Measurements from ENCODE around the gene RWDD2A.
"Not testable (repeated sequence)": the region's sequence is repeated elsewhere in the genome, so short reads cannot be mapped to it uniquely, and the experiment has no call there.

The RWDD2A gene

DNA sequence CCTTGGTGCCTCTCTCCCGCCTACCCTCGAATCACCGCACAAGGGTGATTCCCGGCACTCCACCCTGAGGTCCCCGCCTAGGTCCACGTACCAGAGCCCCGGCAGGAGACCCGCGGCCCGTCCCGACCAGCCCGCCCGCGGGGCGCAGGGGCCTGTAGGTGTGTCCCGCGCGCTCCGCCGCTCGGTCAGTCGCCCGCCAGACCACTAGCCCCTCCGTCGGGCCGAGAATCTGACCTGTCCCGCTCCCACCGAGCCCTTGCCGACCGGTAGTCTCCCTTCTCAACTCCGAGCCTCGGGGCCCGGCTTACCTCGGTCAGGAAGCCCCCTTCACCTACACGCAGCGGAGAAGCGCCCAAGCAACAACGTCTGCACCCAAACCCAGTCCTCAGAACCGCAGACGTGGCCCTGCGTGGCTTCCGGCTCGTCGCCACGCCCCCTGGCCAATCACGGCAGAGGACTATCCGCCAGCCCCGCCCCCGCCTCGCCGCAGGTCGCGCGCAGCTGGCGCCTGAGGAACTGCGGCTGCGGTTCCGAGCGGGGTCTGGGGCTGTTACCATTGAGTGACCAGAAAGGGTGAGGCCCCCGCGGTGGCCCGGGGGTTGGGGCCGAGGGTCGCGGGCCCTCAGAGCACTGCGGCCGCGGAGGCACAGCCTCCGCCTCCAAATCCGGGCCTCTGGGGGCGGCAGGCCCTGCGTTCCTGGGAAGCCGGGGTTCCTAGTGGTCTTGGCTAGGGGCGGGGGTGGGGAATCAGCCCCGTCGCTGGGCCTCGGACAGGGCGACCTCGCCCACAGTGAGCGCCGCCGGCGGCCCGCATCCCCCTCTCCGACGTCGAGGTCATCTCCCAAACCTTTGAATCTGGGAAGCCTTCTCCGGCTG, at the start of gene RWDD2A, which contains the start of gene PGM3:
RWDD2A (plus strand) TSS at position 487 of the 876 bp plus-strand sequence. CDS start 1,095 bp downstream, outside the sequence.
PGM3 (minus strand) TSS at position 395 of the 876 bp plus-strand sequence. CDS start 2,253 bp downstream, outside the sequence.
- DNase-seq: peak; percentile 90

DNA sequence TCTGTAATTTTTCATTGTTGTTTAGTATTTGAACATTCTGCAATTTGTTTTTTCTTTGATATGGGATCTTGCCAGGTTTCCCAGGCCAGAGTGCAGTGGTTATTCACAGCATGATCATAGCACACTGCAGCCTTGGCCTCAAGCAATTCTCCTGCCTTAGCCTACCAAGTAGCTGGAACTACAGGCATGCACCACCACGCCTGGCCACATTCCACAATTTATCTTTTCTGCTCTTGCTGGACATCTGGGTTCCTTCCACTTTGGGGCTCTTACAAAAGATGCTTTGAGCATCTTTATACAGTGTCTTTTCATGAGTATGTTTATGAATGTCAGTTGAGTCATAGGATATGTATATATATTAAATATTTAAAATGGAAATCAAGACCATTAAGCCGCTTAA, 42.0 kb upstream of the RWDD2A start:
- DNase-seq: no peak

DNA sequence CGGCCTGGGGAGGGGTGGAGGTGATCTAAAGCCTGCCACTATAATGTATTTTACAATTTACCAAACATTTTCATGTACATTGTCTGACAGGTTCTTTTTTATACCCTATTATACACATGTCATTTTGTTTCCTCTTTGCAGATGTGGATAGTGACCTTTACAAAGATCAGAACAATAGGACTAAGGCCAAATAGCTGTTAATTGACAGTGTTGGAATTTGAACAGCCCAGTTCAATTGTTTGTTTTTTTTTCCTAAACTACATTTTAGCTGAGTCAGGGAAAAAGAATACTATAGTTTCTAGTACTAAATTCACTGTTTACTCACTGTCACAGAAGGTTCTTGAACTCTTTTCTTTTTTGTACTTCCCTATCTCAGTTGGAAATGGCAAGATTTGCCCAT, 40.2 kb upstream of the RWDD2A start:
- no peak for DNase-seq

- DNase-seq: no peak
These were observed 39.2 kb upstream of the RWDD2A start for GRCh38 chr6:83153883-83154521.

DNA sequence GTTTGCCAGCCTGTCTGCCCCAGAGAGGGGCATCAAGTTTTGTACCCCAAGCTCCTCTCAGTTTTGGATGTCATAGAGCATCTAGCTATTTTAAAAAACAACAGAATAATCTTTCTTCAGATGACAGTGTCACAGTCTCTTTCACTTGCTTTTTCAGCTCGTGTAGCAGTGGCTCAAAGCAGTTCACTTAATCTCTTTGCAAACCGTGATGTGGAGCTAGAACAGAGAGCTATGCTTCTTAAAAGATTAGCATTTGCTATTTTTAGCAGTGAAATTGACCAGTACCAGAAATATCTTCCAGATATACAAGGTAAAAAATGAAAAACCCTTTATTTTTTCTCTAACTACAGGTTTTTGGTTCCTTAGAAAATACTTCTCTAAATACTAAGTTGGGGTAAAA, 37.4 kb upstream of the RWDD2A start:
- no peak for DNase-seq

DNA sequence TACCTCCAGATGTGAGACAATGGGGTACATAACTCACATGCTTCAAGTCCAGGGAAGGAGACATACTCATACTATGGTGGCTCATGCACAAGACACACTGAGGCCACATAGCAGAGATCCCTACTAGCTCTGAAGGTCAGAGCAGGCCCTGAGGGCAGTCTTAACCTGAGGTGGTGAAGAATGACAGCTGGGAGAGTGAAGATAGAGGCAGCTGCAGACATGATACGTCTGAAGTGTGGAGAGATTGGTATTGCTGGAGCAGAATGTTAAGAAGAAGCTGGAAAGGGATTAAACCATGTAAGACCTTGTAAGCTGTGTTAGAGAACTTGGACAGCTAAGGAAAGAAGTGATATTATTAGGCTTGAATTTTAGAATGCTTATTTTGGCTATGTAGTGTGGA, 33.0 kb upstream of the RWDD2A start:
- DNase-seq: no peak

DNA sequence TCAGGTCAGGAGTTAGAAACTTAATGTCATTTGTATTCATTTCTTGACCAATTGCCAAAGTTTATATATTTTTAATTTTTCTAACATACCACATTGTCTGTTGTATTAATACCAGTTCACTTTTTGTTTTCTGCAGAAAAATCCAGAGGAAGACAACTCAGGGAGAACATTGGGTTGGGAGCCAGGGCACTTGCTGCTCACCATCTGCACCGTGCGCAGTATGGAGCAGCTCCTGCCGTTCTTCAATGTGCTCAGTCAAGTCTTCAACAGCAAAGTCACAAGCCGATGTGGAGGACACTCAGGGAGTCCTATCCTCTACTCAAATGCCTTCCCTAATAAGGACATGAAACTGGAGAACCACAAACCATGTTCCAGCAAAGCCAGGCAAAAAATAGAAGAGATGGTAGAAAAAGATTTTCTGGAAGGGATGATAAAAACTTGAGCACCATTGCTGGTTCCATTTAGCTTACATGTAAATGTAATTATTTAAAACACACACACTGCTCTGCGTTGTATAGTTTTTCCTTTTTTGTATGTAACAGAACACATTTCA, 25.4 kb upstream of the RWDD2A start:
- no peak for DNase-seq

- no peak for DNase-seq
These were observed 24.6 kb upstream of the RWDD2A start for GRCh38 chr6:83168556-83168955.

- no peak for DNase-seq
These were observed 24.1 kb upstream of the RWDD2A start for GRCh38 chr6:83169106-83169505.

- DNase-seq: no peak
These were observed 23.6 kb upstream of the RWDD2A start for GRCh38 chr6:83169511-83169910.

DNA sequence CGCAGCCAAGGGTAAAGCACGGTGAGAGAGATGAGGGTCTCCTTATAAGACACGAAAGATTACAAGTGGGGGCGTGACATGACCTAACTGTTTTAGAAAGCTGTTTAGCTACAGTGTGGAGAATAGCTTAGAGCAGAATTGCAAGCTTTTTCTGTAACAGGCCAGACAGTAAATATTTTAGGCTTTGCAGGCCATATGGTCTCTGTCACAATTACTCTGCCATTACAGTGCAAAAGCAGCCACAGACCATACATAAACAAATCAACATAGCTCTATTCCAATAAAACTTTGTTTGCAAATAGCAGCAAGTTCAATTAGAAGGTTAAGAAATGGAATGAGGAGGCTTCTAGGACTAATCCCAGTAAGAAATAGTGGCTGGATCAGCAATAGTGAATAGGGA, 16.9 kb upstream of the RWDD2A start:
- no peak for DNase-seq

DNA sequence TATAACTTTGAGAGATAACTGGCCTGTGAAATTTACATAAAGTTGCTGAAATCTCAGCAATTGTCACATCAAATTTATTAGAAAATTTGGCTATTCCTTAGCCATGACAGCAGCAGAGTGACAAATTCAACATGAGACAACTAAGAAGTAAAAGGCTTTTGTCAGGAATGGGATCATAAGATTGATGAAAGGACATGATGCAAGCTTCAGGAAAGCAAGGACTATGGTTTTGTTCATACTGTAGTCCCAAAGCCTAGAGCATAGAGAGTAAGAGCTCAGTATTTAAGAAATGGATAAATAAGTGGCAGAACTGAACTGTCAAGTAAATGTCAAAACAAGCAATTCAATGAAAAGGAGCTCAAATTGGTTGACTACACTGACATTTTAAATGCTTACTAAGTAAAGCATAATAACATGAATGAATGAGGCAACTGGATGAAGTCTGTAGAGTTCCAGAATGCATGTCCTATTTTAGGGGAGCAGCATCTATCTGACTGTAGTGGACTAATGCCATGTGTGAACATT, 12.7 kb upstream of the RWDD2A start:
- no peak for DNase-seq

GRCh38 chr6:83182114-83182513, 11.0 kb upstream of the RWDD2A start:
- no peak for DNase-seq

DNA sequence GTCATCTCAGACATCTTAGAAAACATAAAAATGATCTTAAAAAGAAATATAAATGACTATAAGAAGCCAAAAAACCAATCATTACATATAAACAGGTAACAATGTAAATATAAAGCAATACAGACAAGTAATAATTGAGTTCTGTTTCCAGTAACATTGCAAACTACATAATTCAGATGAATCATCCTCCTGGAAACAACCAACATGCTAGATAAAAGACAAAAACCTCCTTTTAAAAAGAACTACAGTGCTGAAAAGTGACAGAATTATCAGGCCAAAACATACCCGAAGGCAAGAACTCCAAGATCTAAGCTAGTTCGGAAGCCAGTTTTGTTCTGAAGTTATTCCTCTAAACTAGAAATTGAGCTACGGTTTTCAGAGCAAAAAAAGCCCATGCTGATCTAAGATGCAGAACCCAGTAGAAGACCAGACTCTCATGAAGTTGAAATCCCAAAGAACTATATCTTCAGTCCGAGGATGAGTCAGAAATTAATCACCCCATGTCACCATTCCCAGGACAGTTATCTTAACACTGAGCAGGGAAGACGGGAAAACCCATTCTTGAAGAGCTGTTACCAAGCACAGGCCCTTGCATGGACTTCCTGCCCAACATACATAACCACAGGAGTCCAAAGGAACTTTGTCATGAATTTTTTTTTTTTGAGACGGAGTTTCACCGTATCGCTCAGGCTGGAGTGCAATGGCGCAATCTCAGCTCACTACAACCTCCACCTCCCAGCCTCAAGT, 9.9 kb upstream of the RWDD2A start:
- DNase-seq: no peak

GRCh38 chr6:83185096-83185495, 8.1 kb upstream of the RWDD2A start:
- DNase-seq: no peak

DNA sequence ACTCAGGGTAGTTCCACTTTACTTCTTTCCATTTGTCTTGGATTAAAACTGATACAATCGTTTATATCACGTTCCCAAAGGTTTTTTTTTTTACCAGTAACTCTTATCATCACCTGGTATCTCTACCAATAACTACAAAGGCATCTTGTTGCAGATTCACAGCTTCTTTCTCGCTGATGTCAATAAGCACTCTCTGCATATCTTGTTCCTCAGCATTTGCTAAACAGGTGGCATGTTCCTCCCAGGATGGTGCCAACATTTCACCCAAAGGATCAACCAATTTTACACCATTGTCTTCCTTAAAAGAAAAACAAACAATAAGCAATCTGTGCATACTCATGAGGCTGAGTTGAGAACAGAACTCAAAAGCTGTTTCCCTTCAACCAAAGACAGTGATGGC, 4.7 kb upstream of the RWDD2A start:
- DNase-seq: no peak

GRCh38 chr6:83190626-83191025, 2.5 kb upstream of the RWDD2A start:
- no peak for DNase-seq

- not testable (repeated sequence) for DNase-seq
These were observed 1.2 kb upstream of the RWDD2A start for GRCh38 chr6:83191974-83192373.

DNA sequence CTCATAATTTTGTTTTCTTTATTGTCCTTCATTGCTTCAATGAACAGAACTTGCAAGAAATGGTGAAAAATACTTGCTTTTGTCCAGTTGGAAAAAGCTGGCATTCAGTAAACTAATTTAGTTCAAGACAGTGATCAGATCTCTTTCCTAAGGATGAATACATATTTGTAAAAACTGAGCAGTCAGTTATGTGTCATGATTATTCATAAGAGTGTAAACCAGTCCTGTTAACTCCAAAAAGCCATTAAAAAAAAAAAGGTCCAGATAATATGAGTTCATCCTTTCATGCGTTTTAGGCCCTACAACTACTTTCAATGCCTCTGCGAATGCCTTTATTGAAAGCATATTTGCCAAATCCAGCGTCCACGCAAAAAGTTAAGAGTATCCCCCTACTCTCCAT, 701 bp upstream of the RWDD2A start:
- no peak for DNase-seq

DNA sequence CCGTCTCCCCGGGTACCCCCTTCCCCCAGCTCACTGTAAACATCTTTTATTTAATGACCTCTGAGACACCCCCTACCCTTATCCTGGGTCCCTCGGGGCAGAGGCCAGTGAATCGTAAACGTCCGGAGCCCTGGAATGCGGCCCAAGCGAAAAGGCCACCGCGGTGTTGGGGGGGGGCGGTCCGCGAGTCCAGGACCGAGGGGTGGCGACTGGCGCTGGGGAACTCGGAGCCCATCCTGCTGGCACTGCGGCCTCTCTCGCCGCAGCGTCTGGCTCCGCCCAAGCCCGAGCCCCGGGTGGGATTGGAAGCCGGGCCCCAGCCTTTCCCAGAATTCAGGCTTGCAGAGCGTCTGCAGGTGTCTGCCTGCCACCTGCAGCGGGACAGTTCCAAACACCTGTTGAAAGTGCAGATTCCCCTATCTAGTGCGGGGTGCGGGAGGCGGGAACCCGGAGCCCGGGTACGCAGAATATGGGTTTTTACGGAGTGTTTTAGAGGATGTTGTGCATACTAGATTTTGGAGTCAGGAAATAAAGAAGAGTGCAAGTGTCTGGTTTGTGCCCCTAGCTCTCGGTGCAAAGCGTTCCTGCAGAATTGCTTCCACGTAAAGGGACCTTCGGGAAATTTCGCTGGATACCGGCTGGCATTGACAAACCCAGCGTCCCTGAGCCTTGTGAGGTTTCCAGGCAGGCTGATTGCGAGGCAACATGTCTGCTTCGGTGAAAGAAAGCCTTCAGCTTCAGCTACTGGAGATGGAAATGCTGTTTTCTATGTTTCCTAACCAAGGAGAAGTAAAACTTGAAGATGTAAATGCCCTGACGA, 800 bp downstream of the RWDD2A start:
- peak; percentile 11 for DNase-seq

DNA sequence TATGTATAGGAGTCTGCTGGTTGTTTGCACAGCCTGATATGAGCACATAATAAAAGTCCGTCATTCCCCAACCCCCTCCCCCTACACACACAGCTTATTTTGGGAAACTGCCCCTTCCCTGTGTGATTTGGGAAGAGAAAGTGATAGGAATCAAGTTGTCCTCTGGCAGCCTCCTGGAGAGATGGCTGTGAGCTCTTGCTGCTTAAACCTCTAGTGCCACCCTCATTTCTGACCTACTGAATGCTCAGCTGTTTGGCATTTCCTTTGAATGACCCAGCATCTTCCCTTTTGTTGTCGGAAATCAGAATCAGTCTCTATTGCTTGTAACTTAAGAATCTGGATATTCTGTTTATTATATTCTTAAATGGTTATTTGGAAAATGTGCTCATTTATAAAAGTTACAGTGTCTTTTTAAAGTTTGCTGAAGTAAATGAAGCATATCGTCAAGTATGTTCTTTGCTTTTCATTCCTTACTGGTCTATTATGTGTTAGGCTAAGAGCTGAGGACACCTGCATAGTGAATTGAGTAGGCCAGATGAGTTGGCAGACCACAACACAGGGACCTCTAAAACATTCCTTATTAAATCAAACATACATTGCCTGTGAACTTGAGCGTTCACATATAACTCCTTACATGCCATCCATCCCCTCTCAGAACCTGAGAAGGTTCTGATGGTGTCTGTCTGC, 5.5 kb downstream of the RWDD2A start:
- no peak for DNase-seq

Data from activated naive CD4-positive, alpha-beta T cell treated with Interleukin-2 at 50 U/mL for 16 hours (primary cell).